ENCODE results near the gene FGF8. TPM values are rescaled to one million over a fixed set of nuclear protein-coding genes. Genes with fewer than 3 reads are reported as not detected.

FGF8 gene
- polyA plus RNA-seq, 5 donors = 0.19 TPM; not detected in 4

- no peak for DNase-seq
Observed at GRCh38 chr10:101741938-101742337, 34.0 kb downstream of the FGF8 start.

- DNase-seq = no peak
Observed at GRCh38 chr10:101736666-101737065, 39.2 kb downstream of the FGF8 start.

GRCh38 chr10:101732096-101732495 lies 43.8 kb downstream of the FGF8 start:
- DNase-seq = no peak

- no peak for DNase-seq
Observed at GRCh38 chr10:101726115-101726387, 49.9 kb downstream of the FGF8 start.

GRCh38 chr10:101725296-101726114 lies 50.4 kb downstream of the FGF8 start:
- DNase-seq = peak in 1 of 2 donors; percentile 19

- DNase-seq = no peak
Observed at GRCh38 chr10:101724446-101724845, 51.5 kb downstream of the FGF8 start.

GRCh38 chr10:101723176-101723575 lies 52.7 kb downstream of the FGF8 start:
- DNase-seq = no peak

- no peak for DNase-seq
Observed at GRCh38 chr10:101721806-101722205, 54.1 kb downstream of the FGF8 start.

GRCh38 chr10:101720606-101721230 lies 55.2 kb downstream of the FGF8 start:
- DNase-seq = no peak

Other genes starting within 250 kb of the FGF8 start
- 10 to 100 TPM; 31.4 to 37.4 (median 34.8) TPM for gene POLL, start 187.9 kb downstream of the FGF8 start, polyA plus RNA-seq (ENCODE audit: insufficient read depth in 1 of 5, insufficient read length in 5 of 5, low replicate concordance in 1 of 5)
- 10 to 100 TPM; 32.1 to 35.2 (median 34.0) TPM for gene DPCD, start 187.8 kb downstream of the FGF8 start, polyA plus RNA-seq (ENCODE audit: insufficient read depth in 1 of 5, insufficient read length in 5 of 5, low replicate concordance in 1 of 5)
- gene FBXW4, start 80.9 kb downstream of the FGF8 start, polyA plus RNA-seq (ENCODE audit: insufficient read depth in 1 of 5, insufficient read length in 5 of 5, low replicate concordance in 1 of 5) = 10 to 100 TPM; 44.6 to 51.8 (median 50.0) TPM
- 10 to 100 TPM; 49.0 to 68.1 (median 51.0) TPM for gene NPM3, start 7.3 kb upstream of the FGF8 start, polyA plus RNA-seq (ENCODE audit: insufficient read depth in 1 of 5, insufficient read length in 5 of 5, low replicate concordance in 1 of 5)
- 100 to 1,000 TPM; 166 to 263 (median 238) TPM for gene OGA, start 42.3 kb upstream of the FGF8 start, polyA plus RNA-seq (ENCODE audit: insufficient read depth in 1 of 5, insufficient read length in 5 of 5, low replicate concordance in 1 of 5)
- gene KCNIP2, start 67.7 kb upstream of the FGF8 start, polyA plus RNA-seq (ENCODE audit: insufficient read depth in 1 of 5, insufficient read length in 5 of 5, low replicate concordance in 1 of 5) = 1 to 10 TPM; 5.9 to 8.4 (median 7.5) TPM